Ovary (tissue), 9 donors: ENCODE data around the gene FADS2. TPM values are rescaled to one million over a fixed set of nuclear protein-coding genes. Genes with fewer than 3 reads are reported as not detected.

Source experiments
- DNase-seq, 5 donors: peaks; one replicate each; pipeline ENCODE4 v3.0.0-alpha.2; 2019 to 2020
- H3K27ac ChIP-seq, 2 donors: fragments of 200-600 bp; one replicate each; pipeline versions ENCODE4 v1.5.1 to v1.8.0; 2019 to 2022
- H3K27me3 ChIP-seq: fragments of 200-600 bp; one replicate; pipeline ENCODE4 v1.8.0; 2022
- H3K36me3 ChIP-seq: fragments of 200-600 bp; sonication (generic); one replicate; pipeline ENCODE4 v1.5.1; 2019
- H3K4me1 ChIP-seq: one replicate; pipeline ENCODE4 v1.8.1; 2013; ENCODE audit warnings: mild to moderate bottlenecking, moderate library complexity; ENCODE audit not compliant: insufficient read depth
- H3K4me3 ChIP-seq: fragments of 200-600 bp; sonication (generic); one replicate; pipeline ENCODE4 v1.5.1; 2017
- H3K9me3 ChIP-seq, 2 donors: fragments of 200-600 bp in 1 of 2; sonication (generic) in 1 of 2; one replicate each; pipeline versions ENCODE4 v1.5.1 to v1.8.1; 2013 to 2019; ENCODE audit warnings: mild to moderate bottlenecking in 1 of 2, moderate library complexity in 1 of 2
- EP300 ChIP-seq: sonication (generic); formaldehyde crosslinking; IDR thresholded peaks from one replicate; pipeline ENCODE4 v1.6.1; 2017; ENCODE audit warnings: antibody characterized with exemption
- POLR2A ChIP-seq: fragments of 450-650 bp; IDR thresholded peaks from one replicate; pipeline ENCODE4 v1.6.1; 2017; ENCODE audit warnings: antibody characterized with exemption, mild to moderate bottlenecking, moderate library complexity
- WGBS, 3 donors: extraction: QIAGEN DNeasy Blood & Tissue Kit in 1 of 3; methylation state at CpG; one replicate each; pipeline versions ENCODE4 v1.1.5 to v1.1.7; 2013 to 2017; 5-methylcytosine and 5-hydroxymethylcytosine counted together
- intact Hi-C, 4 donors: fragments of 100-400 bp; cut with DNase I; formaldehyde crosslinking; loops; one replicate each; pipeline versions ENCODE4 v1.11.0 to v1.15.1; 2022 to 2023
- polyA plus RNA-seq, 2 donors: library from polyadenylated mRNA; stranded (reverse); fragments of 200-250 nt in 1 of 2; fragments of 350-450 nt in 1 of 2; fragmentation: Illumina TruSeq in 1 of 2; extraction: RNeasy Lipid Tissue Mini Kit (QIAGEN cat#74804) in 1 of 2; gene quantifications; one replicate each; pipeline ENCODE4 v1.2.3, GENCODE V29; 2013 to 2014
- total RNA-seq, 7 donors: library from RNA; depleted of rRNA in 2 of 7; stranded (reverse); fragments of >200 nt in 2 of 7; fragmentation: NEBNext Ultra II Directional in 3 of 7; extraction: Animal tissue kit (Norgen Biotek cat#: 25700) in 3 of 7; gene quantifications; one replicate each; pipeline versions ENCODE4 v1.1.0 to v1.2.4, GENCODE V29; 2016 to 2023
- TF ChIP-seq, protein P1 (sequence below), 3 donors: fragments of 450-650 bp in 2 of 3; fragments of 200-600 bp in 1 of 3; IDR thresholded peaks; one replicate each; pipeline versions ENCODE4 v1.5.1 to v1.8.0; 2016 to 2022; ENCODE audit warnings: antibody characterized with exemption in 3 of 3, mild to moderate bottlenecking in 1 of 3
- donor health status: DM: no; HTN: no; CAD: no; lungs with moderate emphysema.
- donor health status: DM: no; HTN: no; CAD: no.
- donor health status: Bipolar disorder and iron deficiency.
- donor health status: DM: yes; HTN: yes; CAD: no.
- donor health status: DM: no; HTN: no; CAD: no.
- donor health status: DM: yes; HTN: yes; CAD: no.

Gene FADS2
- total and polyA plus RNA-seq, 9 donors, result 6.3 to 298 (median 26.2) TPM

DNA sequence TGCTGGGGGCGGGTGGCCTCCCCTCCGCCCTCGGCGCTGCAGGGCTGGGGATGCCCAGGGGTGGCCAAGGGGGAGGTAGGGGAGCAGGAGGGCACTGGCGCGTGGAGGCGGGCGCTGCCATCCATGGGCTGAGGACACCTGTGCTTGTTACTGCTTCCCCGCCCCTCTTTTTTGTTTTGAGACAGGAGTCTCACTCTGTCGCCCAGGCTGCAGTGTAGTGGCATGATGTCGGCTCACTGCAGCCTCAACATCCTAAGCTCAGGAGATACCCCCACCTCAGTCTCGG, 63.9 kb downstream of the FADS2 start:
- DNase-seq, result no peak
- WGBS, 3 donors, result 14 to 40% (median 30%) methylated on average over 3 to 12 of the region's 12 CpGs
- peak overlapping the region; percentile 83 for H3K27ac ChIP-seq
- H3K4me1 ChIP-seq, result peaks cover 5% of the 10 kb centered on the region
- H3K4me3 ChIP-seq, result peak overlapping the region; percentile 75
- no peaks in the 10 kb centered on the region for H3K27me3 ChIP-seq
- TF ChIP-seq EP300 (no peak), POLR2A (no peak)
- TF ChIP-seq, protein P1, sequence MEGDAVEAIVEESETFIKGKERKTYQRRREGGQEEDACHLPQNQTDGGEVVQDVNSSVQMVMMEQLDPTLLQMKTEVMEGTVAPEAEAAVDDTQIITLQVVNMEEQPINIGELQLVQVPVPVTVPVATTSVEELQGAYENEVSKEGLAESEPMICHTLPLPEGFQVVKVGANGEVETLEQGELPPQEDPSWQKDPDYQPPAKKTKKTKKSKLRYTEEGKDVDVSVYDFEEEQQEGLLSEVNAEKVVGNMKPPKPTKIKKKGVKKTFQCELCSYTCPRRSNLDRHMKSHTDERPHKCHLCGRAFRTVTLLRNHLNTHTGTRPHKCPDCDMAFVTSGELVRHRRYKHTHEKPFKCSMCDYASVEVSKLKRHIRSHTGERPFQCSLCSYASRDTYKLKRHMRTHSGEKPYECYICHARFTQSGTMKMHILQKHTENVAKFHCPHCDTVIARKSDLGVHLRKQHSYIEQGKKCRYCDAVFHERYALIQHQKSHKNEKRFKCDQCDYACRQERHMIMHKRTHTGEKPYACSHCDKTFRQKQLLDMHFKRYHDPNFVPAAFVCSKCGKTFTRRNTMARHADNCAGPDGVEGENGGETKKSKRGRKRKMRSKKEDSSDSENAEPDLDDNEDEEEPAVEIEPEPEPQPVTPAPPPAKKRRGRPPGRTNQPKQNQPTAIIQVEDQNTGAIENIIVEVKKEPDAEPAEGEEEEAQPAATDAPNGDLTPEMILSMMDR (IDR thresholded peaks at IDR 0.05), result no peak
- no peaks in the 10 kb centered on the region for H3K36me3 ChIP-seq
- intact Hi-C loops, result loop anchor here (2.0 to 5.0 kb wide), 4 partner anchors 100 to 215 kb away; partner anchors contain the start of genes FEN1 (in 1 of the 4) and TMEM258 (in 1 of the 4)
- no peaks in the 10 kb centered on the region for H3K9me3 ChIP-seq

DNA sequence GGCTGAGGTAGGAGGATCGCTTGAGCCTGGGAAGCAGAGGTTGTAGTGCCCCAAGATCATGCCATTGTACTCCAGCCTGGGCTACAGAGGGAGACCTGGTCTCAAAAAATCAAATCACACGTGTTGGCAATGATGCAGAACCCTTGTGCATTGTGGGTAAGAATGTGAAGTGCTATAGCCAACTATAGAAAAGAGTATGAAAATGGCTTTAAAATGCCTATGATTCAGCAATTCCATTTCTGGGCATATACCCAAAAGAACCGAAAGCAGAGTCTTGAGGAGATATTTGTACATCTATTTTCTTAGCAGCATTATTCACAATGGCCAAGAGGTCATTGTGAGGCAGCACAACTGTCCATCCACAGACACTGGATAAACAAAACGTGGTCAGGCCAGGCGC, 65.9 kb downstream of the FADS2 start:
- Histone ChIP-seq H3K27ac (peak overlapping the region in 1 of 2 donors; percentile 31), H3K36me3 (no peaks in the 10 kb centered on the region), H3K27me3 (no peaks in the 10 kb centered on the region), H3K4me1 (peaks cover 8% of the 10 kb centered on the region), H3K4me3 (no peak overlapping the region), H3K9me3 (no peaks in the 10 kb centered on the region)
- 29 to 41% (median 32%) methylated on average over 5 of the region's 5 CpGs for WGBS, 3 donors
- no peak for DNase-seq
- intact Hi-C loops, result loop anchor here (2.0 to 5.0 kb wide), 4 partner anchors 102 to 213 kb away; partner anchors contain the start of genes FEN1 (in 1 of the 4) and TMEM258 (in 1 of the 4)
- TF ChIP-seq, protein P1 (IDR thresholded peaks at IDR 0.05), result no peak
- TF ChIP-seq POLR2A (no peak), EP300 (no peak)

DNA sequence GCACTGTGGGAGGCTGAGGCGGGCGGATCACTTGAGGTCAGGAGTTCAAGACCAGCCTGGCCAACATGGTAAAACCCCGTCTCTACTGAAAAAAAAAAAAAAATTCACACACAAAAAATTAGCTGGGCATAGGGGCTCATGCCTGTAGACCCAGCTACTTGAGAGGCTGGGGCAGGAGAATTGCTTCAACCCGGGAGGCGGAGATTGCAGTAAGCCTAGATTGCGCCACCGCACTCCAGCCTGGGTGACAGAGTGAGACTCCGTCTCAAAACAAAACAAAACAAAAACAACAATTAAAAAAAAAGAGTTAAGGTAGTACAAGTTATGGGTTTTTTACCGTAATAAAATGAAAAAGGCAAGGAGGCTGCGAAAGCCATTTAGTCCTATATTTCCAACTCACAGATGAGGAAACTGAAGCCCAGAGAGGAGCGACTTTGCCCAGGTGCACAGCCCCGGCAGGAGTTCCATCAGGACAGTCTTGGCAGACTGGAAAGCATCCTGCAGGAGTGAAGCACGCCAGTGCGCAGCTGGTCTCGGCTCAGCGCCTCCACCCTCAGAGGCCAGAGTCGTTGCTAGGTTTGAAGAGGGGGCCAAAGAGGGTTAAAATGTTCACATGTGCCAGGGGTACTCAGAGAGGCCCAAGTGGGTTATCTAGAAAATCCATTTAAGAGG, 67.1 kb downstream of the FADS2 start:
- no peak for DNase-seq
- Histone ChIP-seq H3K27ac (no peak overlapping the region), H3K9me3 (no peaks in the 10 kb centered on the region), H3K27me3 (no peaks in the 10 kb centered on the region), H3K36me3 (no peaks in the 10 kb centered on the region), H3K4me1 (peaks cover 8% of the 10 kb centered on the region), H3K4me3 (no peak overlapping the region)
- intact Hi-C loops, result loop anchor here in 2 of 4 donors (5.0 kb wide), 2 partner anchors 83 to 187 kb away; no protein-coding TSS in a partner anchor
- TF ChIP-seq, protein P1 (IDR thresholded peaks at IDR 0.05), result no peak
- TF ChIP-seq EP300, result no peak
- no peak for TF ChIP-seq POLR2A
- WGBS, 3 donors, result 78 to 84% (median 81%) methylated on average over 17 of the region's 17 CpGs

DNA sequence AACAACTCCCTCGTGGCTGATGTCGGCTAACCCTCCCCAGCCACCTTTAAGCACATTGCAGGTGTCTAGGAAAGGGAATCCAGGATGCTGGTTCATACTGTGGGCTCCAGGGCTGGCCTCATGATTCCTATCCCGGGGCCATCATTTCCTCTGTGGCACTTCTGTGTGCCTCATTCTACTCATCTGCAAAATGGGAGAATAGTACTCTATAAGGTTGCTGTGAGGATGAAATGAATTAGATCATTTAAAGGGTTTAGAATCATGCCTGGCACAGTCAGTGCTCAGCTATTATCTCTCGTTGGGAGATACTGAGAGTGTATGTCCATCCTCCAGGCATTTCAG, 67.6 kb downstream of the FADS2 start:
- Histone ChIP-seq H3K4me1 (peaks cover 3% of the 10 kb centered on the region), H3K36me3 (no peaks in the 10 kb centered on the region), H3K27ac (no peak overlapping the region), H3K4me3 (no peak overlapping the region), H3K9me3 (no peaks in the 10 kb centered on the region), H3K27me3 (no peaks in the 10 kb centered on the region)
- intact Hi-C loops, result loop anchor here in 3 of 4 donors (2.0 to 5.0 kb wide), 3 partner anchors 83 to 187 kb away; no protein-coding TSS in a partner anchor
- no peak for TF ChIP-seq EP300
- TF ChIP-seq, protein P1 (IDR thresholded peaks at IDR 0.05), result no peak
- TF ChIP-seq POLR2A, result no peak
- 42 to 56% (median 54%) methylated on average over 4 of the region's 4 CpGs for WGBS, 3 donors
- DNase-seq, result no peak
